Esophagus (tissue), 2 donors: ENCODE results near the gene PRR23E. TPM values are rescaled to one million over a fixed set of nuclear protein-coding genes. Genes with fewer than 3 reads are reported as not detected.

ENCODE experiments used
- H3K27ac ChIP-seq, 2 donors: one replicate each; pipeline ENCODE4 v1.5.1; 2013; ENCODE audit warnings: low read depth in 2 of 2, mild to moderate bottlenecking in 2 of 2, inconsistent platforms in 1 of 2, low read length in 1 of 2, moderate library complexity in 1 of 2
- H3K27me3 ChIP-seq, 2 donors: one replicate each; pipeline ENCODE4 v1.6.1; 2013; ENCODE audit warnings: low read length in 2 of 2, control low read depth in 1 of 2, mild to moderate bottlenecking in 1 of 2; ENCODE audit not compliant: insufficient read depth in 2 of 2, control insufficient read depth in 1 of 2
- H3K36me3 ChIP-seq, 2 donors: one replicate each; pipeline ENCODE4 v1.6.1; 2013; ENCODE audit warnings: low read length in 1 of 2; ENCODE audit not compliant: control insufficient read depth in 2 of 2, insufficient read depth in 2 of 2
- H3K4me1 ChIP-seq, 2 donors: one replicate each; pipeline ENCODE4 v1.6.1; 2013; ENCODE audit warnings: low read length in 1 of 2; ENCODE audit not compliant: control insufficient read depth in 2 of 2, insufficient read depth in 2 of 2
- H3K4me3 ChIP-seq, 2 donors: one replicate each; pipeline ENCODE4 v1.5.1; 2013; ENCODE audit warnings: low read length in 2 of 2, mild to moderate bottlenecking in 2 of 2, low read depth in 1 of 2, moderate library complexity in 1 of 2
- H3K9me3 ChIP-seq, 2 donors: one replicate each; pipeline ENCODE4 v1.6.1; 2013; ENCODE audit warnings: mild to moderate bottlenecking in 2 of 2, low read depth in 1 of 2, low read length in 1 of 2, moderate library complexity in 1 of 2; ENCODE audit not compliant: control insufficient read depth in 2 of 2, insufficient read depth in 1 of 2
- WGBS, 2 donors: extraction: QIAGEN DNeasy Blood & Tissue Kit; methylation state at CpG; one replicate each; pipeline ENCODE4 v1.1.7; 2013; 5-methylcytosine and 5-hydroxymethylcytosine counted together
- polyA plus RNA-seq, 2 donors: library from polyadenylated mRNA; stranded (reverse); fragments of 200-250 nt; gene quantifications; one replicate each; pipeline ENCODE4 v1.2.3, GENCODE V29; 2013
- donor health status: healthy with polysubstance abuse.
- donor health status: Bipolar disorder and iron deficiency.

Gene PRR23E
- polyA plus RNA-seq, 2 donors, result not detected

DNA sequence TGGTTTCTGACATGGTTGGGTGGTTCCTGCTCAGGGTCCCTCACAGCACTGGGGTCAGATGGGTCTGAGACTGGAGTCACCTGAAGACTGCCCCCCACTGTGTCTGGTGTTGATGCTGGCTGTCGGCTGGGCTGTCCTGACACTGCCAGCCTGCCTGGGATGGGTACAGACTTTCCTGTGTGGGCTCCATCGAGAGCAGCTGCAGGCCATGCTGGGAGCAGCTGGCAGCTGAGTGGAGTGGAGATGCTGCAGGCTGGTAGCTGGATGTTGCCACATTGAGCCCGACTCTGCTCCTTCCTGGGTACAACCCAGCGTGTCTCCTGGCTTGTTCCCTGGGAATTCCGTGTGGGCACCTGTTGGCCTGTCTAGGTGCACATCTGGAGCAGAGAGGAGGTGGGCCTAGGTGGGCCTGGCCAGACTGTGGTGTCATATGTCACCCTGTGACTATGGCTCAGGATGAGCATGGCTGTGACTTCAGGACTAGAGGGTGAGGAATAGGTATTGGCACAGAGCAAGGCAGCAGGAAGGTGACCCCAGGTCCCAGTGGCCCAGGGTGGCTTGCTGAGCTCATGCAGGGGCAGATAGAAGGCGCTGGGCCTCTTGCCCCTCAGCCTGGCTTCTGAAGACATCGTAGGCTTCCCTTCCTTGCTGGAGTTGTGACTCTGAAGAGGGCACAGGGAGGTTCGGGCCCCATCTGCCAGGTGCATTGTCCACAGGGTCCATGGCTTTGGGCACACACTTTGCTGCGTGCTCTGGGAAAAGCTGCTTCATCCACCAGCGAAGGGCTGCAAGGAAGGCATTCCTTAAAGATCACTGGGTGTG lies 40.0 kb upstream of the PRR23E start:
- Histone ChIP-seq H3K4me3 (no peak overlapping the region), H3K27me3 (no peaks in the 10 kb centered on the region), H3K27ac (no peak overlapping the region), H3K9me3 (peaks cover 0 to 10% of the 10 kb centered on the region in 2 donors), H3K4me1 (no peaks in the 10 kb centered on the region), H3K36me3 (no peaks in the 10 kb centered on the region)
- 85 to 86% methylated on average over 10 of the region's 10 CpGs for WGBS, 2 donors

DNA sequence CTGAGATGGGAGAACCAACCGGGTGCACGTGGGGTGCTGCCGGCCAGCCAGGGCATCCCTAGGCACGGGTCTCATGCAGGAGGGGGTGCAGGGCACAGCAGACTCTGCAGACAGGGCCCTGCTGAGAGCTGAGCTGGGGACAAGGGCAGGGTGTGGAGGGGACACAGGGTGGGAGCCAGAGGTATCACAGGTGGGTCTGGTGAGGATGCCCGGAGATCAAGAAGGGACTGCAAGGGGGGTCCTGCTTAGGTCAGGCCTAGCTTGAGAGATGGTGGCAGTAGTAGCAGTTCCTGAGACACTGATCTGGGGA lies 39.5 kb upstream of the PRR23E start:
- Histone ChIP-seq H3K36me3 (no peaks in the 10 kb centered on the region), H3K27me3 (no peaks in the 10 kb centered on the region), H3K9me3 (peaks cover 0 to 10% of the 10 kb centered on the region in 2 donors), H3K27ac (no peak overlapping the region), H3K4me3 (no peak overlapping the region), H3K4me1 (no peaks in the 10 kb centered on the region)
- 82 to 83% methylated on average over 5 of the region's 5 CpGs for WGBS, 2 donors

DNA sequence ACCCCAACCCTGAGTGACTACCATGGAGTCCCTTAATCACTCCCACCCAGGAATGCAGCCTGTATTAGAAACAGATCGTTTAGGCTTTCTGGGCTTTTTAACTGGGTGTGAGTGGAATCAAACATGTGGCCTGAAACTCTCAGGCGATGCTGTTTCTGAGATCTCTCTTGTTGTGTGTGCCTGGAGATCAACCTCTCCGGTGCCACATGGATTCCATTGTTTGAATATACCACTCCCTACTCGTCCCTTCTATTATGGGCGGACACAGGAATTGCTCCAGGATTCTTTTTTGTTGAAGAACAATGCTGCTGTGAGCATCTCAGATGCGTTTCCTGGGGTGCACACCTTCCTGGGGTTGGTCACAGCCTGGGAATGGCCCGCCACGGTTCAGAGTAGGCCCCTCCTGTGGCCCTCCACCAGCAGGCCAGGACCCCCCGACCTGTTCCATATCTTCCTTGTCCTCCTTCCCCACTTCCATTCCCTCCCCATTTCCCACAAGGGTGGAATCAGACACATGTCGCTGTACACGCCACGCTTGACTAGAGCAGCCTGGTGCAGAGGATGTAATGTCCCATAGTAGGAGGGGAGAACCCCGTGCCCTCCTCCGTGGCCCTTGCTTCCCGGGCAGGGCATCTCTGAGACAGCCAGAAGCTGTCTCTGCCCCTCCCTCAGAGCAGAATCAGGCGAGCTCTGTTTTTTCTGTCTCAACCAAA lies 36.4 kb upstream of the PRR23E start:
- 62% methylated on average over 16 of the region's 16 CpGs for WGBS, 2 donors
- Histone ChIP-seq H3K27me3 (no peaks in the 10 kb centered on the region), H3K36me3 (no peaks in the 10 kb centered on the region), H3K27ac (no peak overlapping the region), H3K4me1 (no peaks in the 10 kb centered on the region), H3K4me3 (no peak overlapping the region), H3K9me3 (peaks cover 0 to 16% of the 10 kb centered on the region in 2 donors)

DNA sequence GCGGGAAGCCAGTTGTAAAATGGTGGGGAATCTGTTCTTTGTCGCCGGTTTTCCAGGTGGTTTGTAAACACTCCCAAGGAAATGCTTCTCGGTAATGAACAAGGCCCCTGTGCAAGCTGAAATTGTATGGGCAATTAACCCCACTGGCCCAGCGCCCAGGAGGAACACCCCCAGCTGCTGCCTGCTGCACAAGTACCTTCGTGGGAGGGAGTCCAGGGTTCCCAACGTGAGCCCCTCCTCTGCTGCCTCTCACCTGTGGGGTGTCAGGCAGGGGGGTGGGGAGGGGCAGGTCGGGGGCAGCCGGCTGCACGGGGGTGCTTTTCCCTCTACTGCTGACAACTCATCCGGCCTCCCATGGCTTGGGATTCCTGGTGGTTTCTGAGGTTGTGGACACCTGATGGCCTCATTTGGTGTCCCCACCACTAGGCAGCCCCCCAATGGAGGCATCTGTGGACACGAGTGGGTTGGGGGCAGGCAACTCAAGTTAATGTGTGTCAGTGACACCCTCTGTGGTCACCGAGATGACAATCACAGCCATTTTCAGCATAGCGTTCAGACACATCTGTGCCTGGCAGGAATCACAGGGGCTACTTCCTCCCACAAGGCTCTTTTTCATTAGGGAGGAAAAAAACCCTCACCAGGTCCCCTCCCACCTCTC lies 35.6 kb upstream of the PRR23E start:
- no peak overlapping the region for H3K4me3 ChIP-seq
- 36 to 37% methylated on average over 14 of the region's 14 CpGs for WGBS, 2 donors

DNA sequence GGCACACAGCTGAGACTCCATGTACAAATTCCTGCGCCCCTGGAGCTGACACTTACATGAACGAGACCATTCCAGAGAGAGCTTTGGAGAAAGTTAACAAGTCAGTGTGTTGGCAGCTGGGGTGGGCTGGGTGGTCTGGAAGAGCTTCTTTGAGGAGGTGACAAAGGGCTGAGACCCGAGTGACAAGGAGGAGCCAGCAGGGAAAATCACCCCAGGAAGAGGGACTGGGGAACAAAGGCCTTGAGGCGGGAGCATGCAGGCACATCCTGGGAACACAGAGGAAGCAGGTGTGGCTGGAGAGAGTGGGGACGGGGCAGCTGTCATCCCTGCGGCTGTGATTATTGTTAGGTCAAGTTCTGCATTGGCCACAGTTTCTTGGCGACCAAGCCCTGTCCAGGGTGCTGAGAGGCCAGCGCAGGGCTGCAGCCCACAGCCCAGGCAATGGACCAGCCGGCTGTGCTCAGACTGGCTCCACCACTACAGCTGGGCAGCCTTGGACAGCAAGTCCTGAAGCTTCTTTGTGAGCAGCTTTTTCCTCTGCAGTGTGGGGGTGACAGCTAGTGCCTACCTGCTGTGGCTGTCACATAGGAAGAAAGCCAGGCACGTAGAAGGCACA lies 34.2 kb upstream of the PRR23E start:
- Histone ChIP-seq H3K36me3 (no peaks in the 10 kb centered on the region), H3K4me3 (no peak overlapping the region), H3K27ac (no peak overlapping the region), H3K27me3 (no peaks in the 10 kb centered on the region), H3K9me3 (peaks cover 0 to 16% of the 10 kb centered on the region in 2 donors), H3K4me1 (no peaks in the 10 kb centered on the region)
- 39 to 41% methylated on average over 9 to 10 of the region's 10 CpGs for WGBS, 2 donors

More for the DNA sequence above, 35.6 kb upstream of the PRR23E start:
- Histone ChIP-seq H3K27me3 (no peaks in the 10 kb centered on the region), H3K4me1 (no peaks in the 10 kb centered on the region), H3K9me3 (peaks cover 0 to 16% of the 10 kb centered on the region in 2 donors), H3K27ac (no peak overlapping the region), H3K36me3 (no peaks in the 10 kb centered on the region)

DNA sequence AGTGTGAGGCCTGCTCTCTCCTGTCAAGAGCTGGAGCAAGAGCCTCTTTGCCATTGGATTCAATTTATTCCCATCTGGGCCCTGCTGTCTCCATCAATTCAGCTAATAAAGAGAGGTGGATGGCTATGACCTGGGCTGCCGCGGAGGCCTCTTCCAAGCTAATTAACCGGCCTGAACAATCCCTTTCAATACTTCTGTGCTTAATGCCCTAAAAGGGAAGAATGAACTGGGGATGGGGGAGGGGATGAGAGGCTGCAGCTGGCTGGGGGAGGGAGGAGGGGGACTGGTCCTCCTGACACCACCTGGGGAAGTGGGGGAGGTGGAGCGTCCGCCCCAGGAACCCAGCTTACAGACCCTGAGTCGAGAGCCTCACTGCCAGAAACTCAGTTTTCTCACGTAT lies 33.4 kb upstream of the PRR23E start:
- Histone ChIP-seq H3K27me3 (no peaks in the 10 kb centered on the region), H3K9me3 (peaks cover 0 to 11% of the 10 kb centered on the region in 2 donors), H3K36me3 (no peaks in the 10 kb centered on the region), H3K4me3 (no peak overlapping the region), H3K27ac (no peak overlapping the region), H3K4me1 (no peaks in the 10 kb centered on the region)
- 43 to 58% methylated on average over 7 of the region's 7 CpGs for WGBS, 2 donors

DNA sequence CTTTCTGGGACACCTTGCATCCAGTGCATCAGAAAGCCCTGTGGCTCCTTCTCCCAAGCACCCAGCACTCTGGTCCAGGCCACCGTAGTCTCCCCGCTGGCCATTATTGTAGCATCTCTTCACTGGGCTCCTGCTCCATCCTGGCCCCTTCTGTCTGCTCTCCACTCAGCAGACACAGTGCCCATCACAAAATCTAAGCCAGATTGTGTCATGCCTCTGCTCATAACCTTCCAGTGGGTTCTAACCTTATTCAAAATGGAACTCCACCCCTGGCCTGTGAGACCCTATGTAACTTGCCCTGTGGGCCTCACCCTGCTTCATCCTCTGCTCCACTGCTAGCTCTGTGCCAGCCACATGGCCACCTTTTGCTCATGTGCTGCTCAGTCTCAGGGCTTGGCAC lies 31.7 kb upstream of the PRR23E start:
- Histone ChIP-seq H3K27ac (no peak overlapping the region), H3K36me3 (no peaks in the 10 kb centered on the region), H3K4me3 (no peak overlapping the region), H3K4me1 (no peaks in the 10 kb centered on the region), H3K9me3 (peaks cover 0 to 6% of the 10 kb centered on the region in 2 donors), H3K27me3 (no peaks in the 10 kb centered on the region)
- WGBS, 2 donors, result 97 to 98% methylated on average over 2 of the region's 2 CpGs

DNA sequence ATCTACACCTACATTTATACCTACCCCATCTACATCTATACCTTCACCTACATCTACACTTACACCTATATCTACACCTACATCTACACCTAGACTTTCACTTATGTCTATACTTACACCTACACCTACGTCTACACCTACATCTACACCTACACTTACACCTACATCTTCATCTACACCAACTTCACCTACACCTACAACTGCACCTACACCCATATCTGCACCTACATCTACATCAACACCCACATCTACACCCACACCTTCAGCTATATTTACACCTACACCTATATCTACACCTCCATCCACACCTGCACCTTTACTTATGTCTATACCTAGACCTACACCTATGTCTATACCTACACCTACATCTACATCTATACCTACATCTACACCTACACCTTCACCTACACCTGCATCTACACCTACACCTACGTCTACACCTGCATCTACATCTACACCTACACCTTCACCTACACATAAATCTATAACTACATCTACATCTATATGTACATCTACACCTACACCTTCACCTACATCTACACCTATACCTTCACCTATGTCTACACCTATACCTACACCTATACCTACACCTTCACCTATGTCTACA lies 30.9 kb upstream of the PRR23E start:
- 63 to 82% methylated on average over 2 of the region's 2 CpGs for WGBS, 2 donors
- no peaks in the 10 kb centered on the region for H3K27me3 ChIP-seq

DNA sequence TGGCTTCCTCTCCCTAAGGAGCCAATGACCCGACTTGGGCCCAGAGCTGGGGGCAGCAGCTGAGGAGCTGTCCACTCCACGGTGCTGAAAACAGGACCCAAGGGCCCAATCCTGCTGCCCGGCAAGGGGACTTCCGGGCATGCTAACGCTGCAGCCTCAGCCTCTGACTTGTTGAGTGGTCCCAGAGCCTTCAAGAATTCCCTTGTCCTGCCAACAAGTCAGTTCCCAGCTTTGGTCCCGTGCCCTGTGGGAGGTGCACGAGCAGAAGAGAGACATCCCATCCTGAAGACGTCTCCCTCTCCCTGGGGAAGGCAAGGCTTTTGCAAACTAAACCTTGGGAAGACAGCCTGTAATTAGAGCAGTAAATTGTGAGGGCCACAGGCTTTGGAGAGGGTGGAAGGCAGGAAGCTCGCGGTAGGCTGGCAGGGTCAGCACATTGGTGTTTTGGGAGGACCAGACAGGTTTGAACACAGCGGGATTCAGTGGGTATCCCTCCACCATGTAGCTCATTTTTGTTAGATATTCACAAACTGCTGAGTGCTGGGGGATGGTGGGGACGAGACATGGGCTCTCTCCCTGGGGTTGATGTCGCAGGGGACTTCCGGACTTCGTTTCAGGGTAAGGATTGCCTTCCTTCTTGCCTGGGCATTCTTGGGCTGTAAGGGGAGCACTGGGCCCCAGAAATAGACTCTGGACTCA lies 29.8 kb upstream of the PRR23E start:
- Histone ChIP-seq H3K9me3 (peaks cover 0 to 6% of the 10 kb centered on the region in 2 donors), H3K4me1 (no peaks in the 10 kb centered on the region), H3K36me3 (no peaks in the 10 kb centered on the region), H3K27me3 (no peaks in the 10 kb centered on the region), H3K4me3 (no peak overlapping the region), H3K27ac (no peak overlapping the region)
- WGBS, 2 donors, result 44 to 49% methylated on average over 15 of the region's 15 CpGs

More for the DNA sequence above, 30.9 kb upstream of the PRR23E start:
- Histone ChIP-seq H3K27ac (no peak overlapping the region), H3K36me3 (no peaks in the 10 kb centered on the region), H3K4me1 (no peaks in the 10 kb centered on the region), H3K4me3 (no peak overlapping the region), H3K9me3 (peaks cover 0 to 6% of the 10 kb centered on the region in 2 donors)
